ENCODE results near the gene CDK4. TPM values are rescaled to one million over a fixed set of nuclear protein-coding genes. Genes with fewer than 3 reads are reported as not detected.

The CDK4 gene
- 10 to 100 TPM; 38.0 to 74.1 (median 53.6) TPM for total RNA-seq
- polyA plus RNA-seq, result 100 to 1,000 TPM in 1 of 3 donors, 10 to 100 TPM in 2; 52.8 to 105 (median 56.6) TPM
- long read RNA-seq, donor 1, transcript CDK4-201 (8 exons, 2,076 nt), result major isoform, 46 of 49 reads
- long read RNA-seq, donor 1, partial matches to known transcripts, result 3 of 49 reads
- long read RNA-seq, donor 1, other reads (novel, unspliced or antisense), result 0 of 49 reads
- long read RNA-seq, donor 2, transcript CDK4-201 (8 exons, 2,076 nt), result major isoform, 125 of 144 reads
- long read RNA-seq, donor 2, partial matches to known transcripts, result 8 of 144 reads
- long read RNA-seq, donor 2, other reads (novel, unspliced or antisense), result 7 of 144 reads

- H3K4me3 ChIP-seq, result peak within 1 kb of the TSS; percentile 93
- intact Hi-C loops (cut with DNase I), result no loop called here
- peak within 1 kb of the TSS; percentile 96 for H3K27ac ChIP-seq
- peaks cover 17 to 39% of the 10 kb centered on the region in 2 donors for H3K36me3 ChIP-seq (ENCODE audit: insufficient read depth in 1 of 2, low read depth in 1 of 2)
- ATAC-seq, result peak; percentile 91 to 95 (median 93)
- DNase-seq, result peak; percentile 99 to 100
- 0% methylated on average over 48 to 58 of the region's 58 CpGs for WGBS, 3 donors
- H3K9me3 ChIP-seq, result no peaks in the 10 kb centered on the region
- peaks cover 26% of the 10 kb centered on the region for H3K4me1 ChIP-seq
- TF ChIP-seq CTCF (IDR thresholded peaks at IDR 0.05), result no peak
- H3K27me3 ChIP-seq (ENCODE audit: insufficient read depth in 3 of 3, low read length in 2 of 3), result peaks cover 0 to 4% (median 0%) of the 10 kb centered on the region in 3 donors
Observed at GRCh38 chr12:57751788-57752667, at the start of gene CDK4. CDK4 (minus strand) TSS chr12:57752310; CDS start chr12:57751717, 593 bp downstream.

GRCh38 chr12:57800965-57801364 is 48.9 kb upstream of the CDK4 start:
- H3K4me3 ChIP-seq, result no peak overlapping the region
- WGBS, 3 donors, result 92 to 98% (median 95%) methylated on average over 3 of the region's 3 CpGs
- ATAC-seq, result no peak
- H3K4me1 ChIP-seq, result no peaks in the 10 kb centered on the region
- H3K36me3 ChIP-seq (ENCODE audit: insufficient read depth in 1 of 2, low read depth in 1 of 2), result peaks cover 11 to 98% of the 10 kb centered on the region in 2 donors
- H3K27ac ChIP-seq, result no peak overlapping the region
- no peak for TF ChIP-seq CTCF (IDR thresholded peaks at IDR 0.05)
- no peak for DNase-seq
- intact Hi-C loops (cut with DNase I), result loop anchor here in 1 of 2 donors (5.0 kb wide), 1 partner anchor 106 kb away; no protein-coding TSS in a partner anchor
- no peaks in the 10 kb centered on the region for H3K27me3 ChIP-seq (ENCODE audit: insufficient read depth in 3 of 3, low read length in 2 of 3)
- H3K9me3 ChIP-seq, result no peaks in the 10 kb centered on the region

- TF ChIP-seq CTCF (IDR thresholded peaks at IDR 0.05), result no peak
- Histone ChIP-seq H3K27me3 (ENCODE audit: insufficient read depth in 3 of 3, low read length in 2 of 3) (no peaks in the 10 kb centered on the region), H3K9me3 (no peaks in the 10 kb centered on the region), H3K27ac (no peak overlapping the region), H3K4me3 (no peak overlapping the region), H3K36me3 (ENCODE audit: insufficient read depth in 1 of 2, low read depth in 1 of 2) (peaks cover 13 to 95% of the 10 kb centered on the region in 2 donors), H3K4me1 (no peaks in the 10 kb centered on the region)
- ATAC-seq (no peak), DNase-seq (no peak)
- 89 to 100% (median 93%) methylated on average over 1 of the region's 1 CpG for WGBS, 3 donors
- intact Hi-C loops (cut with DNase I), result no loop called here
Observed at GRCh38 chr12:57797933-57798332, 45.8 kb upstream of the CDK4 start.

- no peak for TF ChIP-seq CTCF (IDR thresholded peaks at IDR 0.05)
- DNase-seq, result no peak
- Histone ChIP-seq H3K9me3 (no peaks in the 10 kb centered on the region), H3K27ac (no peak overlapping the region), H3K36me3 (ENCODE audit: insufficient read depth in 1 of 2, low read depth in 1 of 2) (peaks cover 10 to 95% of the 10 kb centered on the region in 2 donors), H3K27me3 (ENCODE audit: insufficient read depth in 3 of 3, low read length in 2 of 3) (no peaks in the 10 kb centered on the region), H3K4me1 (no peaks in the 10 kb centered on the region), H3K4me3 (no peak overlapping the region)
- WGBS, 3 donors, result 95 to 99% (median 97%) methylated on average over 1 of the region's 1 CpG
- intact Hi-C loops (cut with DNase I), result no loop called here
- ATAC-seq, result no peak
Observed at GRCh38 chr12:57796996-57797395, 44.9 kb upstream of the CDK4 start.
